GM12891 (cell line): ENCODE measurements around the gene CBARP.
"Not testable (repeated sequence)": the region's sequence is repeated elsewhere in the genome, so short reads cannot be mapped to it uniquely, and the experiment has no call there.

ENCODE experiments used
- DNase-seq: peaks from one replicate; pipeline ENCODE4 v3.0.0; 2011; ENCODE audit warnings: low spot score; ENCODE audit not compliant: insufficient read length
- FAIRE-seq: peaks from 2 replicates; lab custom pipeline; 2011; peaks lifted over from hg19 to GRCh38; lab: Jason Lieb, UNC
- PAX5 ChIP-seq: IDR thresholded peaks from 2 replicates; pipeline ENCODE4 v1.6.1; 2011; ENCODE audit warnings: low read length, moderate library complexity, mild to moderate bottlenecking; ENCODE audit not compliant: insufficient read depth, severe bottlenecking
- POLR2A ChIP-seq: IDR thresholded peaks from 2 replicates; pipeline ENCODE4 v1.6.1; 2011; ENCODE audit warnings: low read depth, low read length, control low read depth
- POLR2AphosphoS5 ChIP-seq: IDR thresholded peaks from 2 replicates; pipeline ENCODE4 v1.6.1; 2011; ENCODE audit warnings: low read depth, low read length, control low read depth
- POU2F2 ChIP-seq: IDR thresholded peaks from 2 replicates; pipeline ENCODE4 v1.6.1; 2011; ENCODE audit warnings: low read depth, mild to moderate bottlenecking, control low read depth, low read length, moderate library complexity
- SPI1 ChIP-seq: IDR thresholded peaks from 2 replicates; pipeline ENCODE4 v1.6.1; 2011; ENCODE audit warnings: low read depth, low read length, control low read depth
- TAF1 ChIP-seq: IDR thresholded peaks from 2 replicates; pipeline ENCODE4 v1.6.1; 2011; ENCODE audit warnings: low read depth, low read length, control low read depth

The CBARP gene

GRCh38 chr19:1250437-1251260 is 12.8 kb upstream of the CBARP start:
- TF ChIP-seq POU2F2 = no peak
- TF ChIP-seq POLR2AphosphoS5 = no peak
- no peak for TF ChIP-seq PAX5
- TF ChIP-seq POLR2A = no peak
- TF ChIP-seq SPI1 = no peak
- TF ChIP-seq TAF1 = no peak
- FAIRE-seq (peak; percentile 45), DNase-seq (no peak)

- TF ChIP-seq POLR2A = no peak
- TF ChIP-seq POLR2AphosphoS5 = no peak
- no peak for TF ChIP-seq PAX5
- no peak for TF ChIP-seq SPI1
- no peak for TF ChIP-seq TAF1
- no peak for TF ChIP-seq POU2F2
- DNase-seq (no peak), FAIRE-seq (no peak)
Measured at GRCh38 chr19:1249990-1250436, 12.2 kb upstream of the CBARP start.

GRCh38 chr19:1249298-1249989 is 11.6 kb upstream of the CBARP start:
- TF ChIP-seq TAF1 = no peak
- TF ChIP-seq POLR2AphosphoS5 = peak; percentile 66; the same call in 1 of the 2 replicates
- peak; percentile 94 for DNase-seq
- FAIRE-seq = peak; percentile 91

GRCh38 chr19:1248786-1249297 is 11.0 kb upstream of the CBARP start:
- TF ChIP-seq PAX5 (peak; percentile 43), SPI1 (no peak)
- peak; percentile 82 for FAIRE-seq
- DNase-seq = no peak

DNA sequence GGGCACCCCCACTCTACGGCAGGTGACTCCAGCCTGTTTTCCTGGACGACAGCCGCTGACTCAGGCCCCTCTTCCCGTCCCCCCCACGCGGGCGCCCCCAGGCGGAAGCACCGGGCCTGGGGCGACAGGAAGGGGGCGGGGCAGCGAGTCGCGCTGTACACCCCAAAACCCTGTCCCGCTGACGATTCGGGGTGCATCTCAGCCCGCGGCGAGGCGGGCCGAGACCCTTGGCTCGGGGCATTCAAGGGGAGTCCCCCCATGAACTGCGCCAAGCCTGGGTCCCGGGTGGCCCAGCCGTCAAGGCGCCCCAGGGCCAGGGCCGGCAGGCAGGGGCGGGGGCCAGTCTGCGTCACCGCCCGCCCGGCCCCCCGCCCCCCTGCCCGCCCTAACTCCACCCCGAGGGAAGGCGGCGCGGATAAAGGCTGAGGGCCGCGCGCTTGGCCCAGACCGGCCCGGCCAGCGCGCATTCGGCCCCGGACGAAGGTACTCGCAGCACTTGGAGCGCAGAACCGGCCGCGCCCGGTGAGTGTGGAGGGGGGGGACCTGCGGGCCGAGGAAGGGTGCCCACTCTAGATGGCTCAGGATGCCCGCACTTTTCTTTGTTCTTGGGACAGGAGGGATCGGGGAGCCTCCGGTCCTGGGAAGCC is 10.5 kb upstream of the CBARP start, which contains the start of gene MIDN:
Gene MIDN (plus strand): TSS at position 445 of the 647 bp plus-strand sequence. CDS start 1,714 bp downstream, outside the sequence.
- DNase-seq (no peak), FAIRE-seq (peak; percentile 87)
- TF ChIP-seq POLR2AphosphoS5 = peak; percentile 82
- peak; percentile 87 for TF ChIP-seq POLR2A
- TF ChIP-seq TAF1 = no peak

GRCh38 chr19:1247748-1248138 is 9.9 kb upstream of the CBARP start:
- TF ChIP-seq POU2F2 (no peak), POLR2A (no peak), PAX5 (no peak), POLR2AphosphoS5 (no peak), TAF1 (no peak), SPI1 (no peak)
- FAIRE-seq (no peak), DNase-seq (no peak)

- DNase-seq = not testable (repeated sequence)
- FAIRE-seq = peak; percentile 58
Measured at GRCh38 chr19:1246265-1247087, 8.7 kb upstream of the CBARP start.

- FAIRE-seq = no peak
- no peak for TF ChIP-seq POLR2A
- TF ChIP-seq POLR2AphosphoS5 = no peak
- no peak for TF ChIP-seq TAF1
- no peak for TF ChIP-seq PAX5
- no peak for TF ChIP-seq SPI1
- TF ChIP-seq POU2F2 = no peak
- DNase-seq = no peak
Measured at GRCh38 chr19:1245494-1246264, 7.9 kb upstream of the CBARP start.
